ENCODE data around the gene ACP6.
"Not testable (repeated sequence)": the region's sequence is repeated elsewhere in the genome, so short reads cannot be mapped to it uniquely, and the experiment has no call there.

The ACP6 gene

GRCh38 chr1:147614966-147615365, 55.4 kb downstream of the ACP6 start:
- H3K9me3 ChIP-seq (ENCODE audit: control extremely low read depth in 1 of 5, control insufficient read depth in 4 of 5, insufficient read depth in 2 of 5, low read depth in 1 of 5, low read length in 4 of 5); H3K27ac ChIP-seq (ENCODE audit: insufficient read depth in 1 of 2, low read depth in 1 of 2, low read length in 2 of 2, poor library complexity in 1 of 2, severe bottlenecking in 2 of 2); DNase-seq; CTCF ChIA-PET; POLR2A ChIA-PET; H3K4me3 ChIP-seq (ENCODE audit: control insufficient read depth in 1 of 7, extremely low read depth in 1 of 7, insufficient read depth in 4 of 7, low read depth in 2 of 7, low read length in 6 of 7); H3K27me3 ChIP-seq (replicated peaks in 2 of 5; ENCODE audit: control insufficient read depth in 4 of 5, insufficient read depth in 5 of 5, low read length in 4 of 5): not testable (repeated sequence)
- Histone ChIP-seq H3K36me3 (ENCODE audit: control insufficient read depth in 4 of 4, insufficient read depth in 4 of 4, low read length in 3 of 4) (peaks cover 2 to 56% (median 36%) of the 10 kb centered on the region in 4 experiments), H3K4me1 (ENCODE audit: control extremely low read depth in 1 of 4, control insufficient read depth in 4 of 4, insufficient read depth in 4 of 4, low read length in 3 of 4) (peaks cover 0 to 13% (median 6%) of the 10 kb centered on the region in 4 experiments)
- WGBS (ENCODE audit: insufficient coverage), result 83% methylated on average over 1 of the region's 4 CpGs

GRCh38 chr1:147613506-147613905, 56.8 kb downstream of the ACP6 start:
- Histone ChIP-seq H3K36me3 (ENCODE audit: control insufficient read depth in 4 of 4, insufficient read depth in 4 of 4, low read length in 3 of 4) (peaks cover 4 to 43% (median 25%) of the 10 kb centered on the region in 4 experiments), H3K4me3 (ENCODE audit: control insufficient read depth in 1 of 7, extremely low read depth in 1 of 7, insufficient read depth in 4 of 7, low read depth in 2 of 7, low read length in 6 of 7) (no peak overlapping the region), H3K27me3 (replicated peaks in 2 of 5; ENCODE audit: control insufficient read depth in 4 of 5, insufficient read depth in 5 of 5, low read length in 4 of 5) (no peaks in the 10 kb centered on the region), H3K9me3 (ENCODE audit: control extremely low read depth in 1 of 5, control insufficient read depth in 4 of 5, insufficient read depth in 2 of 5, low read depth in 1 of 5, low read length in 4 of 5) (no peaks in the 10 kb centered on the region), H3K27ac (ENCODE audit: insufficient read depth in 1 of 2, low read depth in 1 of 2, low read length in 2 of 2, poor library complexity in 1 of 2, severe bottlenecking in 2 of 2) (no peak overlapping the region), H3K4me1 (ENCODE audit: control extremely low read depth in 1 of 4, control insufficient read depth in 4 of 4, insufficient read depth in 4 of 4, low read length in 3 of 4) (peaks cover 0 to 9% (median 6%) of the 10 kb centered on the region in 4 experiments)
- DNase-seq, result no peak
- ChIA-PET CTCF (interaction anchor here (1.0 to 1.4 kb wide), 2 partner anchors 14 to 33 kb away, joined by 3 to 5 read pairs; no protein-coding TSS in a partner anchor), POLR2A (no interaction called here)

GRCh38 chr1:147612366-147612765, 58.0 kb downstream of the ACP6 start:
- ChIA-PET CTCF (interaction anchor here (1.3 kb wide), 1 partner anchor 14 kb away, joined by 4 read pairs; no protein-coding TSS in a partner anchor), POLR2A (no interaction called here)
- peaks cover 0 to 3% (median 0%) of the 10 kb centered on the region in 4 experiments for H3K4me1 ChIP-seq (ENCODE audit: control extremely low read depth in 1 of 4, control insufficient read depth in 4 of 4, insufficient read depth in 4 of 4, low read length in 3 of 4)
- H3K9me3 ChIP-seq (ENCODE audit: control extremely low read depth in 1 of 5, control insufficient read depth in 4 of 5, insufficient read depth in 2 of 5, low read depth in 1 of 5, low read length in 4 of 5), result no peaks in the 10 kb centered on the region
- H3K27me3 ChIP-seq (replicated peaks in 2 of 5; ENCODE audit: control insufficient read depth in 4 of 5, insufficient read depth in 5 of 5, low read length in 4 of 5), result no peaks in the 10 kb centered on the region
- H3K36me3 ChIP-seq (ENCODE audit: control insufficient read depth in 4 of 4, insufficient read depth in 4 of 4, low read length in 3 of 4), result peaks cover 4 to 43% (median 22%) of the 10 kb centered on the region in 4 experiments
- no peak overlapping the region for H3K27ac ChIP-seq (ENCODE audit: insufficient read depth in 1 of 2, low read depth in 1 of 2, low read length in 2 of 2, poor library complexity in 1 of 2, severe bottlenecking in 2 of 2)
- no peak overlapping the region for H3K4me3 ChIP-seq (ENCODE audit: control insufficient read depth in 1 of 7, extremely low read depth in 1 of 7, insufficient read depth in 4 of 7, low read depth in 2 of 7, low read length in 6 of 7)
- WGBS (ENCODE audit: insufficient coverage), result 100% methylated on average over 1 of the region's 4 CpGs
- DNase-seq, result no peak

- CTCF ChIA-PET, result interaction anchor here (1.0 to 1.3 kb wide), 2 partner anchors 15 to 115 kb away, joined by 3 to 4 read pairs; no protein-coding TSS in a partner anchor
- H3K36me3 ChIP-seq (ENCODE audit: control insufficient read depth in 4 of 4, insufficient read depth in 4 of 4, low read length in 3 of 4), result peaks cover 4 to 51% (median 26%) of the 10 kb centered on the region in 4 experiments
These were observed 58.7 kb downstream of the ACP6 start for GRCh38 chr1:147611586-147611985.

GRCh38 chr1:147611021-147611426, 59.3 kb downstream of the ACP6 start:
- Histone ChIP-seq H3K36me3 (ENCODE audit: control insufficient read depth in 4 of 4, insufficient read depth in 4 of 4, low read length in 3 of 4) (peaks cover 4 to 50% (median 27%) of the 10 kb centered on the region in 4 experiments), H3K4me1 (ENCODE audit: control extremely low read depth in 1 of 4, control insufficient read depth in 4 of 4, insufficient read depth in 4 of 4, low read length in 3 of 4) (peaks cover 0 to 3% (median 0%) of the 10 kb centered on the region in 4 experiments), H3K9me3 (ENCODE audit: control extremely low read depth in 1 of 5, control insufficient read depth in 4 of 5, insufficient read depth in 2 of 5, low read depth in 1 of 5, low read length in 4 of 5) (no peaks in the 10 kb centered on the region), H3K4me3 (ENCODE audit: control insufficient read depth in 1 of 7, extremely low read depth in 1 of 7, insufficient read depth in 4 of 7, low read depth in 2 of 7, low read length in 6 of 7) (no peak overlapping the region), H3K27ac (ENCODE audit: insufficient read depth in 1 of 2, low read depth in 1 of 2, low read length in 2 of 2, poor library complexity in 1 of 2, severe bottlenecking in 2 of 2) (no peak overlapping the region), H3K27me3 (replicated peaks in 2 of 5; ENCODE audit: control insufficient read depth in 4 of 5, insufficient read depth in 5 of 5, low read length in 4 of 5) (no peaks in the 10 kb centered on the region)
- ChIA-PET POLR2A (no interaction called here), CTCF (interaction anchor here (1.0 to 1.6 kb wide), 3 partner anchors 16 to 115 kb away, joined by 3 to 5 read pairs (median 4); no protein-coding TSS in a partner anchor)
- DNase-seq, result no peak
- WGBS (ENCODE audit: insufficient coverage), result 94% methylated on average over 2 of the region's 3 CpGs

More at GRCh38 chr1:147611586-147611985, 58.7 kb downstream of the ACP6 start:
- H3K27ac ChIP-seq (ENCODE audit: insufficient read depth in 1 of 2, low read depth in 1 of 2, low read length in 2 of 2, poor library complexity in 1 of 2, severe bottlenecking in 2 of 2), result no peak overlapping the region
- peaks cover 0 to 3% (median 0%) of the 10 kb centered on the region in 4 experiments for H3K4me1 ChIP-seq (ENCODE audit: control extremely low read depth in 1 of 4, control insufficient read depth in 4 of 4, insufficient read depth in 4 of 4, low read length in 3 of 4)
- WGBS (ENCODE audit: insufficient coverage), result 96% methylated on average over 8 of the region's 8 CpGs
- no peaks in the 10 kb centered on the region for H3K9me3 ChIP-seq (ENCODE audit: control extremely low read depth in 1 of 5, control insufficient read depth in 4 of 5, insufficient read depth in 2 of 5, low read depth in 1 of 5, low read length in 4 of 5)
- DNase-seq, result no peak
- H3K4me3 ChIP-seq (ENCODE audit: control insufficient read depth in 1 of 7, extremely low read depth in 1 of 7, insufficient read depth in 4 of 7, low read depth in 2 of 7, low read length in 6 of 7), result no peak overlapping the region
- POLR2A ChIA-PET, result no interaction called here
- no peaks in the 10 kb centered on the region for H3K27me3 ChIP-seq (replicated peaks in 2 of 5; ENCODE audit: control insufficient read depth in 4 of 5, insufficient read depth in 5 of 5, low read length in 4 of 5)

GRCh38 chr1:147609358-147609757, 61.0 kb downstream of the ACP6 start:
- Histone ChIP-seq H3K9me3 (ENCODE audit: control extremely low read depth in 1 of 5, control insufficient read depth in 4 of 5, insufficient read depth in 2 of 5, low read depth in 1 of 5, low read length in 4 of 5) (no peaks in the 10 kb centered on the region), H3K36me3 (ENCODE audit: control insufficient read depth in 4 of 4, insufficient read depth in 4 of 4, low read length in 3 of 4) (peaks cover 6 to 43% (median 27%) of the 10 kb centered on the region in 4 experiments), H3K4me1 (ENCODE audit: control extremely low read depth in 1 of 4, control insufficient read depth in 4 of 4, insufficient read depth in 4 of 4, low read length in 3 of 4) (peaks cover 0 to 3% (median 0%) of the 10 kb centered on the region in 4 experiments), H3K4me3 (ENCODE audit: control insufficient read depth in 1 of 7, extremely low read depth in 1 of 7, insufficient read depth in 4 of 7, low read depth in 2 of 7, low read length in 6 of 7) (no peak overlapping the region), H3K27me3 (replicated peaks in 2 of 5; ENCODE audit: control insufficient read depth in 4 of 5, insufficient read depth in 5 of 5, low read length in 4 of 5) (no peaks in the 10 kb centered on the region), H3K27ac (ENCODE audit: insufficient read depth in 1 of 2, low read depth in 1 of 2, low read length in 2 of 2, poor library complexity in 1 of 2, severe bottlenecking in 2 of 2) (no peak overlapping the region)
- no CpG with 5 or more reads among the region's 2 CpGs for WGBS (ENCODE audit: insufficient coverage)
- POLR2A ChIA-PET, result no interaction called here
- CTCF ChIA-PET, result interaction anchor here (1.6 kb wide), 1 partner anchor 32 kb away, joined by 5 read pairs; no protein-coding TSS in a partner anchor
- no peak for DNase-seq

- DNase-seq, result no peak
- H3K4me1 ChIP-seq (ENCODE audit: control extremely low read depth in 1 of 4, control insufficient read depth in 4 of 4, insufficient read depth in 4 of 4, low read length in 3 of 4), result peaks cover 0 to 5% (median 0%) of the 10 kb centered on the region in 4 experiments
- H3K4me3 ChIP-seq (ENCODE audit: control insufficient read depth in 1 of 7, extremely low read depth in 1 of 7, insufficient read depth in 4 of 7, low read depth in 2 of 7, low read length in 6 of 7), result no peak overlapping the region
- no peak overlapping the region for H3K27ac ChIP-seq (ENCODE audit: insufficient read depth in 1 of 2, low read depth in 1 of 2, low read length in 2 of 2, poor library complexity in 1 of 2, severe bottlenecking in 2 of 2)
- POLR2A ChIA-PET, result no interaction called here
- H3K9me3 ChIP-seq (ENCODE audit: control extremely low read depth in 1 of 5, control insufficient read depth in 4 of 5, insufficient read depth in 2 of 5, low read depth in 1 of 5, low read length in 4 of 5), result no peaks in the 10 kb centered on the region
- H3K27me3 ChIP-seq (replicated peaks in 2 of 5; ENCODE audit: control insufficient read depth in 4 of 5, insufficient read depth in 5 of 5, low read length in 4 of 5), result no peaks in the 10 kb centered on the region
- CTCF ChIA-PET, result interaction anchor here (1.0 to 1.5 kb wide), 2 partner anchors 19 to 114 kb away, joined by 3 to 4 read pairs; no protein-coding TSS in a partner anchor
- H3K36me3 ChIP-seq (ENCODE audit: control insufficient read depth in 4 of 4, insufficient read depth in 4 of 4, low read length in 3 of 4), result peaks cover 5 to 35% (median 23%) of the 10 kb centered on the region in 4 experiments
- WGBS (ENCODE audit: insufficient coverage), result 80% methylated on average over 1 of the region's 5 CpGs
These were observed 61.7 kb downstream of the ACP6 start for GRCh38 chr1:147608596-147608995.

All from common myeloid progenitor, CD34-positive (primary cell).